ENCODE measurements around the gene GMPPB. TPM values are rescaled to one million over a fixed set of nuclear protein-coding genes. Genes with fewer than 3 reads are reported as not detected.

The GMPPB gene
- total and polyA plus RNA-seq, 2 of the 8 experiments (the other 6 are each of a cell fraction or from before 2014, with no cell fraction given) = 20.9 to 23.9 TPM

DNA sequence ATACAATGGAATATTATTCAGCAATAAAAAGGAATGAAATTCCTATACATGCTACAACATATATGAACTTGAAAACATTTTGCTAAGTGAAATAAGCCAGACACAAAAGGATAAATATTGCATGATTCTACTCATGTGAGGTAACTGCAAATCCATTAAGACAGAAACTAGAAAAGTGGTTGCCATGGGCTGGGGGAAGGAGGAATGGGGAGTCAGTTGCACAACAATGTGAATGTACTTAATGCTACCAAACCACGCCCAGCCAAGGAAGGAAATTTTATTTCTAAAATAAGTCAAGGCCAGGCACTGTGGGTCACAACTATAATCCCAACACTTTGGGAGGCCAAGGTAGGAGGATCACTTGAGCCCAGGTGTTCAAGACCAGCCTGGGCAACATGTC is 9.8 kb upstream of the GMPPB start:
- Histone ChIP-seq H3K4me1 (replicated peaks in 1 of 4; ENCODE audit: control insufficient read depth in 3 of 4, insufficient read depth in 4 of 4, low read length in 3 of 4) (no peaks in the 10 kb centered on the region), H3K36me3 (ENCODE audit: control insufficient read depth in 2 of 4, insufficient read depth in 4 of 4, low read length in 3 of 4) (peaks cover 10 to 49% (median 38%) of the 10 kb centered on the region in 4 experiments), H2BK15ac (ENCODE audit: low read length) (no peak overlapping the region), H3K18ac (ENCODE audit: extremely low read depth, low read length) (no peak overlapping the region), H4K20me1 (replicated peaks in 1 of 2; ENCODE audit: control insufficient read depth in 1 of 2, insufficient read depth in 2 of 2, low read length in 2 of 2) (peaks cover 2 to 3% of the 10 kb centered on the region in 2 experiments), H2BK20ac (ENCODE audit: low read length) (no peak overlapping the region), H3K79me2 (ENCODE audit: control insufficient read depth in 1 of 2, insufficient read depth in 2 of 2, low read length in 2 of 2) (peaks cover 0 to 3% of the 10 kb centered on the region in 2 experiments; a peak in 1 of 4 replicates), H4K8ac (ENCODE audit: extremely low read depth, insufficient read depth, low read length) (no peak overlapping the region), H3K27ac (ENCODE audit: low read depth, low read length) (no peak overlapping the region), H2AK5ac (ENCODE audit: low read depth, low read length) (no peak overlapping the region), H2BK12ac (ENCODE audit: low read depth, low read length) (no peak overlapping the region), H2BK120ac (replicated peaks; ENCODE audit: low read depth, low read length) (no peak overlapping the region), H3K4me2 (ENCODE audit: insufficient read depth in 1 of 2, low read depth in 2 of 2, low read length in 2 of 2) (no peak overlapping the region), H3K79me1 (ENCODE audit: low read depth, low read length) (no peaks in the 10 kb centered on the region; the same call in 1 of the 2 replicates), H3K4me3 (ENCODE audit: extremely low read depth in 1 of 4, insufficient read depth in 2 of 4, low read depth in 3 of 4, low read length in 4 of 4) (no peak overlapping the region), H3K14ac (ENCODE audit: insufficient read length) (no peak overlapping the region), H2BK5ac (ENCODE audit: low read depth, low read length) (no peak overlapping the region), H4K91ac (replicated peaks; ENCODE audit: insufficient read length, low read length) (no peak overlapping the region), H3K56ac (replicated peaks; ENCODE audit: insufficient read length, low read depth, low read length) (no peak overlapping the region), H3K9ac (replicated peaks in 1 of 4; ENCODE audit: extremely low read depth in 1 of 4, low read depth in 3 of 4, low read length in 3 of 4) (no peak overlapping the region), H3K23ac (ENCODE audit: insufficient read length) (no peak overlapping the region), H4K5ac (ENCODE audit: insufficient read length, low read depth, low read length) (no peak overlapping the region), H3K23me2 (ENCODE audit: low read depth, low read length) (no peaks in the 10 kb centered on the region), H3K9me3 (ENCODE audit: insufficient read depth in 2 of 2, low read depth in 1 of 2, low read length in 1 of 2) (no peaks in the 10 kb centered on the region), H3K27me3 (replicated peaks in 1 of 4; ENCODE audit: control insufficient read depth in 3 of 4, extremely low read depth in 1 of 4, insufficient read depth in 3 of 4, low read length in 3 of 4) (no peaks in the 10 kb centered on the region), H2AFZ (ENCODE audit: low read length) (no peak overlapping the region), H3K4ac (replicated peaks; ENCODE audit: insufficient read length, low read depth, low read length) (no peak overlapping the region)
- FAIRE-seq = no peak
- CTCF ChIA-PET (ENCODE audit: partially characterized antibody) = no interaction called here
- POLR2A ChIA-PET (ENCODE audit: partially characterized antibody) = no interaction called here
- no peak for DNase-seq (ENCODE audit: low read depth in 1 of 2, low spot score in 2 of 2)
- 89% methylated on average over 1 of the region's 1 CpG; no CpG with 5 or more reads in 1 of the 2 experiments for WGBS, 2 experiments (ENCODE audit: extremely low coverage in 1 of 2, insufficient coverage in 1 of 2, insufficient read length in 1 of 2, insufficient replicate concordance in 2 of 2, low coverage in 1 of 2, low lambda C conversion rate in 2 of 2, missing lambda C conversion rate in 1 of 2)
- TF ChIP-seq TCF12 (IDR thresholded peaks at IDR 0.05; ENCODE audit: low read depth, low read length) = no peak
- no peak for TF ChIP-seq RAD21 (IDR thresholded peaks at IDR 0.05 in 1 of 2, conservative IDR thresholded peaks at IDR 0.05 in 1 of 2; ENCODE audit: low read depth in 2 of 2, low read length in 2 of 2)
- TF ChIP-seq CEBPB (IDR thresholded peaks at IDR 0.05; ENCODE audit: low read depth, low read length) = no peak
- TF ChIP-seq, protein P1, sequence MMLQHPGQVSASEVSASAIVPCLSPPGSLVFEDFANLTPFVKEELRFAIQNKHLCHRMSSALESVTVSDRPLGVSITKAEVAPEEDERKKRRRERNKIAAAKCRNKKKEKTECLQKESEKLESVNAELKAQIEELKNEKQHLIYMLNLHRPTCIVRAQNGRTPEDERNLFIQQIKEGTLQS (IDR thresholded peaks at IDR 0.05; ENCODE audit: insufficient read depth, low read depth, low read length) = no peak

Measured in H1 (cell line).